ENCODE data around the gene DENND1B. TPM values are rescaled to one million over a fixed set of nuclear protein-coding genes. Genes with fewer than 3 reads are reported as not detected.

The DENND1B gene
- total RNA-seq, 4 donors from 2014 or later = 9.0 to 40.2 (median 10.8) TPM

DNA sequence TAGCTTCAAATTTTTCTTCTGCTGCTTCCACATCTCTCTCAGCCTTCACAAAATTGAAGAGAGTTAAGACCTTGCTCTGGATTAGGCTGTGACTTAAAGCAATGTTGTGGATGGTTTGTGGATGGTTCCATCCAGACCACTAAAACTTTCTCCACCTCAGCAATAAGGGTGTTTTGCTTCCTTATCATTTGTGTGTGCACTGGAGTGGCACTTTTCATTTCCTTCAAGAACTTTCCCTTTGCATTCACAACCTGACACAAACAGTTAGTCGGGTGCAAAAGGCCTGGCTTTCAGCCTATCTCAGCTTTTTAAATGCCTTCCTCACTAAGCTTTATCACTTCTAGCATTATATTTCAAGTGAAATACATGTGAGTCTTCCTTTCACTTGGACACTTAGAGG lies 30.3 kb downstream of the DENND1B start:
- peaks cover 0 to 10% (median 0%) of the 10 kb centered on the region in 3 donors for H3K36me3 ChIP-seq
- no peaks in the 10 kb centered on the region for H3K9me3 ChIP-seq
- H3K27ac ChIP-seq = no peak overlapping the region
- no peaks in the 10 kb centered on the region for H3K27me3 ChIP-seq
- no peak for DNase-seq (ENCODE audit: low spot score in 2 of 2)
- no peak overlapping the region for H3K4me3 ChIP-seq
- no peaks in the 10 kb centered on the region for H3K4me1 ChIP-seq
- 90 to 100% methylated on average over 1 of the region's 1 CpG for WGBS, 2 donors
- TF ChIP-seq POLR2A (IDR thresholded peaks at IDR 0.05) (no peak), EP300 (IDR thresholded peaks at IDR 0.05) (no peak)
- TF ChIP-seq, protein P1, sequence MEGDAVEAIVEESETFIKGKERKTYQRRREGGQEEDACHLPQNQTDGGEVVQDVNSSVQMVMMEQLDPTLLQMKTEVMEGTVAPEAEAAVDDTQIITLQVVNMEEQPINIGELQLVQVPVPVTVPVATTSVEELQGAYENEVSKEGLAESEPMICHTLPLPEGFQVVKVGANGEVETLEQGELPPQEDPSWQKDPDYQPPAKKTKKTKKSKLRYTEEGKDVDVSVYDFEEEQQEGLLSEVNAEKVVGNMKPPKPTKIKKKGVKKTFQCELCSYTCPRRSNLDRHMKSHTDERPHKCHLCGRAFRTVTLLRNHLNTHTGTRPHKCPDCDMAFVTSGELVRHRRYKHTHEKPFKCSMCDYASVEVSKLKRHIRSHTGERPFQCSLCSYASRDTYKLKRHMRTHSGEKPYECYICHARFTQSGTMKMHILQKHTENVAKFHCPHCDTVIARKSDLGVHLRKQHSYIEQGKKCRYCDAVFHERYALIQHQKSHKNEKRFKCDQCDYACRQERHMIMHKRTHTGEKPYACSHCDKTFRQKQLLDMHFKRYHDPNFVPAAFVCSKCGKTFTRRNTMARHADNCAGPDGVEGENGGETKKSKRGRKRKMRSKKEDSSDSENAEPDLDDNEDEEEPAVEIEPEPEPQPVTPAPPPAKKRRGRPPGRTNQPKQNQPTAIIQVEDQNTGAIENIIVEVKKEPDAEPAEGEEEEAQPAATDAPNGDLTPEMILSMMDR (IDR thresholded peaks at IDR 0.05) = no peak

DNA sequence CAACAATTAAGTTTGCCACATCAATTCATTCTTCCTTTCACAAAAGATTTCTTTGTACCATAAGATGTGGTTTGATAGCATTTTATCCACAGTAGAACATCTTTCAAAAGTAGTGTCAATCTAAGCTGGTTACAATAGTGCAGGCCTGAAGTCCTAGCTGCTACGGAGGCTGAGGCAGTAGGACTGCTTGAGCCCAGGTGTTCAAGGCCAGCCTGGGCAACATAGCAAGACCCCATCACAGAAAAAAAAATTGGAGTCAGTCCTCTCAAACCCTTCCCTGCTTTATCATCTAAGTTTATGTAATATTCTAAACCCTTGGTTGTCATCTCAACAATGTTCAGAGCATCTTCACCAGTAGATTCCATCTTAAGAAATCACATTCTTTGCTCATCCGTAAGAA lies 31.7 kb downstream of the DENND1B start:
- Histone ChIP-seq H3K27me3 (no peaks in the 10 kb centered on the region), H3K36me3 (peaks cover 0 to 10% (median 0%) of the 10 kb centered on the region in 3 donors), H3K27ac (no peak overlapping the region), H3K9me3 (no peaks in the 10 kb centered on the region), H3K4me3 (no peak overlapping the region), H3K4me1 (no peaks in the 10 kb centered on the region)
- no peak for TF ChIP-seq POLR2A (IDR thresholded peaks at IDR 0.05)
- no peak for DNase-seq (ENCODE audit: low spot score in 2 of 2)
- 87 to 91% methylated on average over 2 of the region's 2 CpGs for WGBS, 2 donors

DNA sequence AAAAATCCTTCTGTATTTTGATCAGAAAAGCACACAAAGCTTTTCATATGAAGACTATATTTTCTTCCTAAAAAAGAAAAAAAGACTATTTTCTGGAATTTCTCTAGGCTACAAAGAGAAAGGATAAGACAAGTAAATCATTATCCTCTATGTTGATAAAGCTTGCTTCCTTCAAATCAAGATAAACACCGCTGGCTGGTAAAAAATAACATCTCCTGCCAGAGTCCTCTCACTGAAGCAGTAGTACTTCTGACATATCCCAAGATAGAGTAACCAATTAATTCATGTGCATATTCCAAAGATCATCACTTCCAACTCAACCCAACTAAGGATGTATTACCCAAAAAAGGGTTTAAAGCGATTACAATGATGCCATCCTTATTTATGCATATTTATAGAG lies 34.3 kb downstream of the DENND1B start:
- Histone ChIP-seq H3K4me3 (no peak overlapping the region), H3K36me3 (no peaks in the 10 kb centered on the region), H3K27me3 (no peaks in the 10 kb centered on the region), H3K9me3 (no peaks in the 10 kb centered on the region), H3K4me1 (peaks cover 0 to 6% (median 0%) of the 10 kb centered on the region in 4 donors), H3K27ac (no peak overlapping the region)
- TF ChIP-seq, protein P1 (IDR thresholded peaks at IDR 0.05) = no peak
- TF ChIP-seq EP300 (IDR thresholded peaks at IDR 0.05) (no peak), POLR2A (IDR thresholded peaks at IDR 0.05) (no peak)
- DNase-seq (ENCODE audit: low spot score in 2 of 2) = no peak
- WGBS, 2 donors = 87 to 94% methylated on average over 2 of the region's 2 CpGs

DNA sequence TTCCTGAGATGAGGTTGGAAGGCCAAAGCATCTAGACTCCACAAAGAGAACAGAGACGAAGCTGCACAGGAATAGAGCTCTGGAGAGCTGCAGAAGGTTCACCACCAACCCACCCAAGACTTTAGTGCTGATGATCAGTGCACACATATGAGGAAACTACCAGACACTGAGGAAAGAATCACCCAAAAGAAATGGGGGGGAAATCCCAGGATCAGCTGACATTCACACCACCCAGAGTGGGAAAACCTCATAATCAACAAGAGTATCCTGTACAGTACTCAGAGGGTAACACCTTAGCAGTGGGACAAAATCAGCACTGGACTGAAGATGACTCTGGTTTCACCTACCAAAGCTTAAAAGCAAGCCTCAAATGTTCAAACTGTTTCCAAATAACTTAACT lies 36.4 kb downstream of the DENND1B start:
- H3K27ac ChIP-seq = no peak overlapping the region
- no peaks in the 10 kb centered on the region for H3K9me3 ChIP-seq
- H3K4me3 ChIP-seq = no peak overlapping the region
- DNase-seq (ENCODE audit: low spot score in 2 of 2) = no peak
- no peaks in the 10 kb centered on the region for H3K27me3 ChIP-seq
- H3K36me3 ChIP-seq = no peaks in the 10 kb centered on the region
- 0 to 94% methylated on average over 1 of the region's 1 CpG for WGBS, 2 donors
- TF ChIP-seq EP300 (IDR thresholded peaks at IDR 0.05) = no peak
- TF ChIP-seq, protein P1 (IDR thresholded peaks at IDR 0.05) = no peak
- TF ChIP-seq POLR2A (IDR thresholded peaks at IDR 0.05) = no peak
- peaks cover 0 to 6% (median 0%) of the 10 kb centered on the region in 4 donors for H3K4me1 ChIP-seq

DNA sequence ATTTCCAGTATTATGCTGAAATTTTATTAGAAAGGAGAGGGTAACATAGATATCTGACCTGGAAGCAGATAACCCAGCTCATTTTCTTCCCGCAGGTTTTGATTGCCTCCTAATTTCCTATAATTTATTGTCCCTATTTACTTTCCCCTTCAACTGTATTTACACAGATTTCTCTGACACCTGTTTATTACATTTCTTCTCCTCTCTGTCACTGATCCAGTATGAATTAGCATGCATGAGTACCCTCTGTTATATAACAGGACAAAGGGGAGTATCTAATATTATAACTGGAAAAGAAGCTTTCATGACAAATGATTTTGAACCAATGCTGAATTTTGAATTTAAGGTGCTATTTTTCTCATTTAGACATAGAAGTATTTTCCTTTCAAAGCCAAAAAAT lies 37.4 kb downstream of the DENND1B start:
- TF ChIP-seq, protein P1 (IDR thresholded peaks at IDR 0.05) = no peak
- TF ChIP-seq EP300 (IDR thresholded peaks at IDR 0.05) (no peak), POLR2A (IDR thresholded peaks at IDR 0.05) (no peak)
- no peak for DNase-seq (ENCODE audit: low spot score in 2 of 2)
- H3K4me3 ChIP-seq = no peak overlapping the region

DNA sequence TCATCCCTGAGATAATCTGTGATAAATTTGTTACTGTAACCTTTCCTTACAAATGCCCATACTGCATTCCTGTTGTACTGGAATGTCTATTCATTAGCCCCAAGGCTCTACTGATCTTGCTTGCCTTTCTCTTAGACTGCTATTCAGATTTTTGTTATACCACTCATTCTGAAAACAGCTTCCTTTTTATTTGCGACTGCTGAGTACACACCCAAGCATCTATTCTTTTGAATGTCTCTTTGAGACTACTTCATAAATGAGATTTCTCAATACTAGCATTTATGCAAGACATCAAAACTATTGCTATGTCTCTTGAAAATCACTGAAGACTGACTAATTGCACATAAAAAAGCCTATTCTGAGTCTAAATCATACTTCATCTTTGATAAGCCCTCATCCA lies 38.6 kb downstream of the DENND1B start:
- 18 to 29% methylated on average over 1 of the region's 1 CpG for WGBS, 2 donors
- DNase-seq (ENCODE audit: low spot score in 2 of 2) = no peak
- TF ChIP-seq POLR2A (IDR thresholded peaks at IDR 0.05) (no peak), EP300 (IDR thresholded peaks at IDR 0.05) (no peak)
- TF ChIP-seq, protein P1 (IDR thresholded peaks at IDR 0.05) = no peak
- Histone ChIP-seq H3K27me3 (no peaks in the 10 kb centered on the region), H3K36me3 (no peaks in the 10 kb centered on the region), H3K9me3 (no peaks in the 10 kb centered on the region), H3K4me1 (peaks cover 0 to 6% (median 0%) of the 10 kb centered on the region in 4 donors), H3K4me3 (no peak overlapping the region), H3K27ac (no peak overlapping the region)

More for the DNA sequence above, 37.4 kb downstream of the DENND1B start:
- 61 to 86% methylated on average over 1 of the region's 1 CpG for WGBS, 2 donors
- peaks cover 0 to 6% (median 0%) of the 10 kb centered on the region in 4 donors for H3K4me1 ChIP-seq
- no peaks in the 10 kb centered on the region for H3K27me3 ChIP-seq
- H3K27ac ChIP-seq = no peak overlapping the region
- H3K9me3 ChIP-seq = no peaks in the 10 kb centered on the region
- no peaks in the 10 kb centered on the region for H3K36me3 ChIP-seq
